GM06990 (cell line): ENCODE measurements around the gene ARHGEF9.
"Not testable (repeated sequence)": the region's sequence is repeated elsewhere in the genome, so short reads cannot be mapped to it uniquely, and the experiment has no call there.

Experiments
- DNase-seq: peaks from one replicate; pipeline ENCODE4 v3.0.0-alpha.2; 2011; ENCODE audit not compliant: insufficient read length; ENCODE audit errors: extremely low read depth
- H3K27me3 ChIP-seq: replicated peaks from 2 replicates; pipeline ENCODE4 v1.6.0; 2011; ENCODE audit warnings: low read length; ENCODE audit not compliant: control insufficient read depth, insufficient read depth
- H3K36me3 ChIP-seq: 2 replicates; pipeline ENCODE4 v1.5.1; 2011; ENCODE audit warnings: low read length; ENCODE audit not compliant: control insufficient read depth, insufficient read depth
- H3K4me3 ChIP-seq: replicated peaks from 2 replicates; pipeline ENCODE4 v1.5.1; 2011; ENCODE audit warnings: low read depth, mild to moderate bottlenecking, control low read depth, low read length
- TF ChIP-seq, protein P1 (sequence below): IDR thresholded peaks from 2 replicates; pipeline ENCODE4 v1.5.1; 2011; ENCODE audit warnings: low read length, control low read depth, mild to moderate bottlenecking, inconsistent platforms; ENCODE audit not compliant: insufficient read depth, poor library complexity, severe bottlenecking

Gene ARHGEF9

GRCh38 chrX:63661676-63662075 lies 123.3 kb downstream of the ARHGEF9 start:
- Histone ChIP-seq H3K27me3 (no peaks in the 10 kb centered on the region), H3K36me3 (no peaks in the 10 kb centered on the region; the same call in 1 of the 2 replicates), H3K4me3 (no peak overlapping the region)
- DNase-seq = no peak
- TF ChIP-seq, protein P1, sequence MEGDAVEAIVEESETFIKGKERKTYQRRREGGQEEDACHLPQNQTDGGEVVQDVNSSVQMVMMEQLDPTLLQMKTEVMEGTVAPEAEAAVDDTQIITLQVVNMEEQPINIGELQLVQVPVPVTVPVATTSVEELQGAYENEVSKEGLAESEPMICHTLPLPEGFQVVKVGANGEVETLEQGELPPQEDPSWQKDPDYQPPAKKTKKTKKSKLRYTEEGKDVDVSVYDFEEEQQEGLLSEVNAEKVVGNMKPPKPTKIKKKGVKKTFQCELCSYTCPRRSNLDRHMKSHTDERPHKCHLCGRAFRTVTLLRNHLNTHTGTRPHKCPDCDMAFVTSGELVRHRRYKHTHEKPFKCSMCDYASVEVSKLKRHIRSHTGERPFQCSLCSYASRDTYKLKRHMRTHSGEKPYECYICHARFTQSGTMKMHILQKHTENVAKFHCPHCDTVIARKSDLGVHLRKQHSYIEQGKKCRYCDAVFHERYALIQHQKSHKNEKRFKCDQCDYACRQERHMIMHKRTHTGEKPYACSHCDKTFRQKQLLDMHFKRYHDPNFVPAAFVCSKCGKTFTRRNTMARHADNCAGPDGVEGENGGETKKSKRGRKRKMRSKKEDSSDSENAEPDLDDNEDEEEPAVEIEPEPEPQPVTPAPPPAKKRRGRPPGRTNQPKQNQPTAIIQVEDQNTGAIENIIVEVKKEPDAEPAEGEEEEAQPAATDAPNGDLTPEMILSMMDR = no peak

DNA sequence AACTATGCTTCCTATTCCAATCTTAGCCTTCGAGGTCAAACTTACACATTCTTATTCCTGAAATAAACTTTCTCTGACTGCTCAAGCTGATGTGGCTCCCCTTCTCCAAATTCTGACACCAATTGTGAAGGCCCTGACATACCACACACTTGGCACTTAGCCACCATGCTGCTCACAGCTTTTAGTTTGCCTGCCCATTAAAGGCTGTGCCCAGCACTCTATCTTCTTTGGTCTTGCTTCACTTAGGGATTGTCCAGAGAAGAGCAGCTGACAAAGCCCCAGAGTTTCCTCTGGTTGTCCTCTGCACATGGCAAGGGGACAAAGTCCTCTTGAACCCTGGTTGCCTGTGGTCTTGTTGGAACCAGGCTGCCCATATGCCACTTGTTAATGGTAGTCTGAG lies 126.1 kb downstream of the ARHGEF9 start:
- TF ChIP-seq, protein P1 = no peak
- H3K36me3 ChIP-seq = no peaks in the 10 kb centered on the region; the same call in 1 of the 2 replicates
- no peaks in the 10 kb centered on the region for H3K27me3 ChIP-seq
- DNase-seq = no peak
- no peak overlapping the region for H3K4me3 ChIP-seq

- Histone ChIP-seq H3K4me3 (no peak overlapping the region), H3K27me3 (no peaks in the 10 kb centered on the region), H3K36me3 (no peaks in the 10 kb centered on the region; the same call in 1 of the 2 replicates)
- no peak for DNase-seq
- TF ChIP-seq, protein P1 = no peak
Measured at GRCh38 chrX:63657821-63658220, 127.2 kb downstream of the ARHGEF9 start.

DNA sequence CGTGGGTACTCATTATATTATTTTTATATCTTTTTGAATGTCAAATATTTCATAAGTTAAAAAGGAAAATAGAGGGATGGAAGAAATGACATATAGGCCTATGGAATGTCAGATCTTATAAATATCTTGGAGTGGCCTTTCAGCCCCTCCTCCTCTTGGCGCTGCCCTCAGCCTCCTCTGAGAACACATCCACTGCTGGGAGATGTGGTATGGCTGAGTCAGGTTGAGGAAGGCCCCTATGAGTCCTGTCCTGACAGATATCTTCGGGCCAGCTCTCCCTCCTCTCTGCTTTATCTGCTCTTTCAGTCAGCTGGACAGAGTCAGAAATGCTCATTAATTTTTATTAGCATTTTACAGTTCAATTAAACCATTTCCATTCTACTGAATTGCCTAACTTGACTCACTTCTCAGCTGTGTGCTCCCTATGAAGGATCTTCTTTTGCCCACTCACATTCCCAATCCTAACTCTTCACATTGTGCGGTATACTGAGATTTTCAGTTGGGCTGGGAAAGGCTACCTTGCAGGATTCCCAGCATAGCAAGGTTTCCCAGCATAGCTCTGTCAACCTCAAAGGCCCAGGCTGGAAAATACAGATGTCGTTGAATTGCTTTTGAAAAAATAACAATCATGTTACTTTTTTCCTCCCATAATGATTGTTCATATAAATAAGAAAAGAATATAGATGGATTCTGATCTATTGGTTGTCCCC lies 128.0 kb downstream of the ARHGEF9 start:
- H3K36me3 ChIP-seq = no peaks in the 10 kb centered on the region; the same call in 1 of the 2 replicates
- DNase-seq = no peak
- TF ChIP-seq, protein P1 = no peak
- no peak overlapping the region for H3K4me3 ChIP-seq
- H3K27me3 ChIP-seq = no peaks in the 10 kb centered on the region

GRCh38 chrX:63652086-63652765 lies 132.8 kb downstream of the ARHGEF9 start:
- TF ChIP-seq, protein P1 = no peak
- Histone ChIP-seq H3K4me3 (no peak overlapping the region), H3K27me3 (no peaks in the 10 kb centered on the region), H3K36me3 (no peaks in the 10 kb centered on the region; the same call in 1 of the 2 replicates)
- no peak for DNase-seq

DNA sequence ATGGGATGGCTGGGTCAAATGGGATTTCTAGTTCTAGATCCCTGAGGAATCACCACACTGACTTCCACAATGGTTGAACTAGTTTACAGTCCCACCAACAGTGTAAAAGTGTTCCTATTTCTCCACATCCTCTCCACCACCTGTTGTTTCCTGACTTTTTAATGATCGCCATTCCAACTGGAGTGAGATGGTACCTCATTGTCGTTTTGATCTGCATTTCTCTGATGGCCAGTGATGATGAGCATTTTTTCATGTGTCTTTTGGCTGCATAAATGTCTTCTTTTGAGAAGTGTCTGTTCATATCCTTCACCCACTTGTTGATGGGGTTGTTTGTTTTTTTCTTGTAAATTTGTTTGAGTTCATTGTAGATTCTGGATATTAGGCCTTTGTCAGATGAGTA lies 139.3 kb downstream of the ARHGEF9 start:
- not testable (repeated sequence) for H3K36me3 ChIP-seq, H3K27me3 ChIP-seq, DNase-seq, H3K4me3 ChIP-seq
